GM18526 (cell line): ENCODE data around the gene SLC26A5.

Experiments
- POLR2A ChIP-seq: IDR thresholded peaks from 3 replicates; pipeline ENCODE4 v1.6.1; 2011; ENCODE audit not compliant: insufficient read length; ENCODE audit errors: extremely low read depth

Gene SLC26A5

GRCh38 chr7:103380395-103381191, 65.4 kb downstream of the SLC26A5 start:
- no peak for TF ChIP-seq POLR2A

GRCh38 chr7:103379270-103379975, 66.6 kb downstream of the SLC26A5 start:
- no peak for TF ChIP-seq POLR2A

- TF ChIP-seq POLR2A: no peak
Measured at GRCh38 chr7:103373866-103374643, 72.0 kb downstream of the SLC26A5 start.

GRCh38 chr7:103369432-103369831, 76.6 kb downstream of the SLC26A5 start:
- TF ChIP-seq POLR2A: no peak

GRCh38 chr7:103349805-103350204, 96.2 kb downstream of the SLC26A5 start:
- TF ChIP-seq POLR2A: no peak

- no peak for TF ChIP-seq POLR2A
Measured at GRCh38 chr7:103348959-103349358, 97.0 kb downstream of the SLC26A5 start.

- no peak for TF ChIP-seq POLR2A
Measured at GRCh38 chr7:103348452-103348851, 97.6 kb downstream of the SLC26A5 start.

GRCh38 chr7:103347507-103348267, 98.3 kb downstream of the SLC26A5 start, which contains the start of gene PSMC2:
PSMC2 (plus strand) TSS chr7:103347643; CDS start chr7:103347712, 69 bp downstream.
- peak; percentile 69 for TF ChIP-seq POLR2A

- TF ChIP-seq POLR2A: no peak
Measured at GRCh38 chr7:103346396-103346795, 99.6 kb downstream of the SLC26A5 start.

- TF ChIP-seq POLR2A: peak; percentile 80
Measured at GRCh38 chr7:103344453-103345149, 101.4 kb downstream of the SLC26A5 start, which contains the start of gene DNAJC2. DNAJC2 (minus strand) TSS chr7:103344767; CDS start chr7:103344622, 145 bp downstream.

- no peak for TF ChIP-seq POLR2A
Measured at GRCh38 chr7:103343758-103344452, 102.1 kb downstream of the SLC26A5 start.

- TF ChIP-seq POLR2A: no peak
Measured at GRCh38 chr7:103343332-103343731, 102.7 kb downstream of the SLC26A5 start.

- no peak for TF ChIP-seq POLR2A
Measured at GRCh38 chr7:103341466-103341865, 104.5 kb downstream of the SLC26A5 start.

GRCh38 chr7:103338864-103339263, 107.1 kb downstream of the SLC26A5 start:
- TF ChIP-seq POLR2A: no peak

GRCh38 chr7:103336761-103337160, 109.2 kb downstream of the SLC26A5 start:
- TF ChIP-seq POLR2A: no peak
